ENCODE data around the gene STAT3.
"Not testable (repeated sequence)": the region's sequence is repeated elsewhere in the genome, so short reads cannot be mapped to it uniquely, and the experiment has no call there.

The STAT3 gene

GRCh38 chr17:42380935-42381334, 7.3 kb downstream of the STAT3 start:
- DNase-seq: no peak

GRCh38 chr17:42378959-42379594, 9.2 kb downstream of the STAT3 start:
- no peak for DNase-seq

DNA sequence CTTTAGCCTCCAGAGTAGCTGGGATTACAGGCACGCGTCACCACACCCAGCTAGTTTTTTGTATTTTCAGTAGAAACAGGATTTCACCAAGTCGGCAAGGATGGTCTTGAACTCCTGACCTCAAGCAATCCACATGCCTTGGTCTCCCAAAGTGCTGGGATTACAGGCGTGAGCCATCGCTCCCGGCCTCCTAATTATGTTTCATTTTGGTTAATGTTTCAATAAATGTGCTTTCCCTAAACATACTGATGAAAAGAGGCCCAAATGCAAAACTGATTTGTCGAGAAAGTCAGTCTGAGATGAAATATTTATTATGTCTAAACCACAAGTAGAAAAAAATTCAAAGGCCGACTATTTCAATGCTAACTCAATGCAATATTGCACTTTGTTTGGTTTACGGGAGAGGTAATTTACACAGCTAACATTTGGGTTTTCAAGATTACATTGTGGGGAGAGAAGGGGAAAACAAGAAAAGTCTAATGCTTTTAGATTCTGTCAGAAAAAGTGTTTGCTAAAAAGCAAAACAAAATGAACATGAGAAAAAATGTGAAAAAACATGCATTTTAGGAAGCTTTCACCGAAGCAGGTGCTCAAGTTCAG, 9.8 kb downstream of the STAT3 start:
- DNase-seq: no peak

GRCh38 chr17:42373896-42374295, 14.3 kb downstream of the STAT3 start:
- DNase-seq: no peak

- no peak for DNase-seq
These were observed 16.1 kb downstream of the STAT3 start for GRCh38 chr17:42372142-42372541.

- DNase-seq: not testable (repeated sequence)
These were observed 19.3 kb downstream of the STAT3 start for GRCh38 chr17:42368797-42369561.

- not testable (repeated sequence) for DNase-seq
These were observed 19.9 kb downstream of the STAT3 start for GRCh38 chr17:42368310-42368709.

DNA sequence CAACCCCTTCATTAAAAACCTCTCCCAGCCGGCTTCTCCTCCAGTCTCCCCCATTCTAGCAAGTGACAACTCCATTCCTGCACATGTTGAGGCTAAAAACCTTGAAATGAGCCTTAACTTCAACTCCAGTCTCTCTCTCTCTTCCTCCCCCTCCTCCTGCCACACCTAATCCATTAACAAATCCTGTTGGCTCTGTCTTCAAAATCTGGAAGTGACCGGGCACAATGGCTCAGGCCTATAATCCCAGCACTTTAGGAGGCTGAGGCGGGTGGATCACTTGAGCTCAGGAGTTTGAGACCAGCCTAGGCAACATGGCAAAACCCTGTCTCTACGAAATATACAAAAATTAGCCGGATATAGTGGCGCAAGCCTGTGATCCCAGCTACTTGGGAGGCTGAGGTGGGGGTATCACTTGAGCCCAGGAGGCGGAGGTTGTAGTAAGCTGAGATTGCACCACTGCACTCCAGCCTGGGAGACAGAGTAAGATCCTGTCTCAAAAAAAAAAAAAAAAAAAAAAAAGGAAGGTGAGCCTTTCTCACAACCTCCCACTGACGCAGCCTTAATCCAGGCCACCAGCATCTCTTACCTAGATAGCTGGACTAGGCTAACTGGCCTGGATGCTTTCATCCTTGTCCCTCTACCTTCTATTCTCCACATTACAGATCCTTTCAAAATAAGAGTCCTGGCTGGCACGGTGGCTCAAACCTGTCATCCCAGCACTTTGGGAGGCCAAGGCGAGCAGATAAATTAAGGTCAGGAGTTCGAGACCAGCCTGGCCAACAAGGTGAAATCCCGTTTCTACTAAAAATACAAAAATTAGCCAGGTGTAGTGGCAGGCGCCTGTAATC, 21.8 kb downstream of the STAT3 start:
- DNase-seq: not testable (repeated sequence)

GRCh38 chr17:42365136-42365535, 23.1 kb downstream of the STAT3 start:
- no peak for DNase-seq

DNA sequence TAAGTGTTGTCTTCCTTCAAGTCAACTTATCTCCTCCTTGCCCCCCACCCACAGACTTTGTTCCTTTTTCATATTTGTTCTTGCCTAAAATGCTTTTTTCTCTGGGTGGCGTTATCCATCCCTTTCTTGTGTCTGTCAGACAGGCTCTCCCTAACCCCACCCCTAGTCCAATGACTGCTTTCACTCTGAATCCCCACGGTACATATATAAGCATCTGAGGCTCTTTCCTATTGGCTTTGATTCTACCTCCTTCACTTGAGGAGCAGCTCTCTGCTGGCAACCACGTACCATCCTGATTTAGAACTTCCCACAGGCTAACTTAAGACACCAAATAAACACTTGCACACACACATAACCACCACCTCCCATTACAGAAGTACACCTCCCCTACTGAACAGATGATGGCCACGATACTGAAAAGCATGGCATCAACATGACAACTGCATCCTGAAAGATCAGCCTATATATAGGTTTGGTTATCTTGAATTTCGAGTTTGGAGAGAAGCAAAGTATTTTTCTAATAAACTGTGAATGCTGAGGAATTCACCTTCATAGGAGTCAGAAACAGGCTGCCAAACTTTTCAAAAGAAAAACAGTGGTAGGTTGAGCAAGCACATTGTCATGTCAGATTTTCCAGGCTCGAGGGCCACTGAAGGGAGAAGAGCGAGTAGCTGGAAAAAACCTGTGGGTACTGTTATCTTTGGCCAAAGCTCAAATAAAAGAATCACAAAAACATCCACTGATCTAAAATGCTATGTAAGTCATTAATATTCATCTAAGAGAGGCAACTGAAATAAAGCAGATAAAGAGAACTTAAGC, 24.3 kb downstream of the STAT3 start:
- no peak for DNase-seq

- no peak for DNase-seq
These were observed 25.0 kb downstream of the STAT3 start for GRCh38 chr17:42363231-42363630.

DNA sequence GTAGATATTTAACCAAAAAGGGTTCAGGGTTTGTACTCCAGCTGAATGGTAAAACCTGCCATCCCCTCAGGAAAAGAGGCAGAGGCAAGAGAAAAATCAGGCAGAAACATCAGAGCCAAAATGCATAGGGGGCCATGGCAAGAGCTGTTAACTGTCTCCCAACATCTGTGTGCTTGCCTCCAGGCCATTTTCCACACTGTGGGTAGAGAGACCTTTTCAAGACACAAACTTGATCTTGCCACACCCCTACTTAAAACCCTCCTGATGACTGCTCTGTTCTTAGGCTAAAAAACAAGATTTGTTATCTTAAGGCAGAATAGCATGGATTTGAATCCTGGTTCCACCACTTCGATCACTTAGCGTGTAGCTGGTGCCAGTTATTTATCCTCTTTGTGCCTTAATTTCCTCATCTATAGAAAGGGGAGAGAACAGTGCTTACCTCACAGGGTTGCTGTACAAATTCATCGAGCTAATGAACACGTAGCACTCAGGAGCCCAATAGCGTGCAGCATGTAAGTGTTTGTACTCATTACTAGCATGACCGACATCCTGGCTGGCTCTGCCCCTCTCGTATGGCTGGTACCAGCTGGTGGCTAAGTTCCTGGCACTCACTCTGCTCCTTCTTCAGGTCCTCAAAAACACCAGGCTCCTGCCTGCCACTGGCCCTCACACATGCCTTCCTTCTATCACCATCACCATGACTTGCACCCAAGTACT, 25.8 kb downstream of the STAT3 start:
- no peak for DNase-seq

DNA sequence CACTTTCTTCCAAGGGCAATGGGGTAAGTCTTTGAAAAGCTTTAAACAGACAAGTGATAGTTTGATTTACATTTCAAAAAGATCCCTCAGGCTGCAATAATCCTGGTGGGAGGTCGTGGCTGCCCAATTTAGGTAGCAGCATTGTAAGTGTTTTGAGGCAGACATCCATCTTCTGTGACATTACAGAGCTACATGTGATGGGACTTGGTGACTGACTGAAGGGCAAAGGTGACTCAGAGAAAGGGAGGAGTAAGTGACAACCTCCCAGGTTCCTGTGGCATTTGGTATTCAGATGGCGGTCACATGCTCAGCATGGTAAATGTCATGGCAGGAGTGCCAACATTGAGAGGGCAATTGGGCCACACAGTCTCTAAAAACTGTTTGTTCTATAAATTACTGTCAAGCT, 26.5 kb downstream of the STAT3 start:
- DNase-seq: no peak

DNA sequence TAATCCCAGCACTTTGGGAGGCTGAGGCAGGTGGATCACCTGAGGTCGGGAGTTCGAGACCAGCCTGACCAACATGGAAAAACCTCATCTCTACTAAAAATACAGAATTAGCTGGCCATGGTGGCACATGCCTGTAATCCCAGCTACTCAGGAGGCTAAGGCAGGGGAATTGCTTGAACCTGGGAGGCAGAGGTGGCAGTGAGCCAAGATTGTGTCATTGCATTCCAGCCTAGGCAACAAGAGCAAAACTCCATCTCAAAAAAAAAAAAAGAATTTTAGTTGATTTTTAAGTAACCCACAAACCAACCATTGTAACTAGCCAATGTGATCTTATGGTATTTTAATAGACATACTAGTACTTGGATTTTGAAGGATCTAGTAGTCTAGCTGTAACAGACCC, 27.9 kb downstream of the STAT3 start:
- not testable (repeated sequence) for DNase-seq

GRCh38 chr17:42359133-42359532, 29.1 kb downstream of the STAT3 start:
- no peak for DNase-seq

GRCh38 chr17:42358434-42358833, 29.8 kb downstream of the STAT3 start:
- no peak for DNase-seq

- DNase-seq: no peak
These were observed 33.0 kb downstream of the STAT3 start for GRCh38 chr17:42354956-42355843.

DNA sequence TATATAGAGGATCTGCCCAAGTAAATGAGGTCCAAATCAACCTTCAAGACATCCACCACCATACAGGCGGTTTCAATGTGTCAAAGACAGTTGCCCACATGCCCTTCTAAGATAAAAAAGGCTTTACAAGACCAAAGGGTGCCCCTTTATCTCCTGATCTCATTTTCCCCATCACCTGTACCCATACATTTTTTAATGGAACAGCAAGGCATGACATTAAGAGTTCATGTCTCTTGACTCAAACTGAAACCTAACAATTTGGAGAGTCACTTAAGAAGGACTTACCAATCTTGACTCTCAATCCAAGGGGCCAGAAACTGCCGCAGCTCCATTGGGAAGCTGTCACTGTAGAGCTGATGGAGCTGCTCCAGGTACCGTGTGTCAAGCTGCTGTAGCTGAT, 40.1 kb downstream of the STAT3 start:
- no peak for DNase-seq

- no peak for DNase-seq
These were observed 40.6 kb downstream of the STAT3 start for GRCh38 chr17:42347606-42348005.

GRCh38 chr17:42347198-42347597, 41.0 kb downstream of the STAT3 start:
- no peak for DNase-seq

- no peak for DNase-seq
These were observed 41.8 kb downstream of the STAT3 start for GRCh38 chr17:42346481-42346880.
